HepG2 (cell line): ENCODE results near the gene UBQLN4. TPM values are rescaled to one million over a fixed set of nuclear protein-coding genes. Genes with fewer than 3 reads are reported as not detected.

ENCODE experiments used
- BRF2 ChIP-seq: sonication (generic); formaldehyde crosslinking; IDR thresholded peaks from 2 replicates; pipeline ENCODE4 v1.8.1; 2022; ENCODE audit warnings: mild to moderate bottlenecking, missing genetic modification reagents
- ETS1 ChIP-seq: sonication (generic); formaldehyde crosslinking; IDR thresholded peaks from 2 replicates; pipeline ENCODE4 v1.4.0; 2020; ENCODE audit warnings: missing genetic modification reagents
- GZF1 ChIP-seq: sonication (generic); formaldehyde crosslinking; IDR thresholded peaks from 2 replicates; pipeline ENCODE4 v1.5.1; 2020; ENCODE audit warnings: mild to moderate bottlenecking, missing genetic modification reagents
- IRF9 ChIP-seq: sonication (generic); formaldehyde crosslinking; IDR thresholded peaks from 2 replicates; pipeline ENCODE4 v1.8.0; 2022; ENCODE audit warnings: missing genetic modification reagents, mild to moderate bottlenecking, borderline replicate concordance
- LCORL ChIP-seq, 2 experiments: fragments of 450-650 bp in 1 of 2; sonication (generic) in 1 of 2; formaldehyde crosslinking in 1 of 2; IDR thresholded peaks; 2 replicates each; pipeline versions ENCODE4 v1.5.0 to v1.6.1; 2017 to 2020; ENCODE audit warnings: antibody characterized with exemption in 1 of 2, missing genetic modification reagents in 1 of 2
- MXD1 ChIP-seq: sonication (generic); formaldehyde crosslinking; IDR thresholded peaks from 2 replicates; pipeline ENCODE4 v1.4.0; 2020; ENCODE audit warnings: mild to moderate bottlenecking, missing genetic modification reagents
- NCOR1 ChIP-seq: fragments of 200-600 bp; sonication (generic); IDR thresholded peaks from 2 replicates; pipeline ENCODE4 v1.7.0; 2017; ENCODE audit warnings: antibody characterized with exemption, low read length, borderline replicate concordance
- NFE2L1 ChIP-seq: sonication (generic); formaldehyde crosslinking; IDR thresholded peaks from 2 replicates; pipeline ENCODE4 v1.4.0; 2020; ENCODE audit warnings: missing genetic modification reagents, mild to moderate bottlenecking, borderline replicate concordance
- RBAK ChIP-seq: sonication (generic); formaldehyde crosslinking; IDR thresholded peaks from 2 replicates; pipeline ENCODE4 v1.5.1; 2020; ENCODE audit warnings: mild to moderate bottlenecking, missing genetic modification reagents
- RFX1 ChIP-seq: fragments of 450-650 bp; IDR thresholded peaks from 2 replicates; pipeline ENCODE4 v1.6.1; 2017
- THRA ChIP-seq: sonication (generic); formaldehyde crosslinking; IDR thresholded peaks from 2 replicates; pipeline ENCODE4 v1.4.0; 2020; ENCODE audit warnings: missing genetic modification reagents, borderline replicate concordance
- UBTF ChIP-seq: sonication (generic); formaldehyde crosslinking; IDR thresholded peaks from 2 replicates; pipeline ENCODE4 v1.4.0; 2020; ENCODE audit warnings: mild to moderate bottlenecking, missing genetic modification reagents
- ZIK1 ChIP-seq: sonication (generic); formaldehyde crosslinking; IDR thresholded peaks from 2 replicates; pipeline ENCODE4 v1.5.0; 2020; ENCODE audit warnings: mild to moderate bottlenecking, low read depth, missing genetic modification reagents, borderline replicate concordance
- ZNF160 ChIP-seq: sonication (generic); formaldehyde crosslinking; IDR thresholded peaks from 2 replicates; pipeline ENCODE4 v1.8.0; 2022; ENCODE audit warnings: mild to moderate bottlenecking, inconsistent platforms, missing genetic modification reagents
- ZNF275 ChIP-seq: sonication (generic); formaldehyde crosslinking; IDR thresholded peaks from 2 replicates; pipeline ENCODE4 v1.8.0; 2022; ENCODE audit warnings: missing genetic modification reagents, mild to moderate bottlenecking, inconsistent platforms, borderline replicate concordance
- ZNF496 ChIP-seq: sonication (generic); formaldehyde crosslinking; IDR thresholded peaks from 2 replicates; pipeline ENCODE4 v1.8.1; 2023; ENCODE audit warnings: mild to moderate bottlenecking, moderate library complexity, missing genetic modification reagents; ENCODE audit not compliant: insufficient replicate concordance
- ZNF788 ChIP-seq: sonication (generic); formaldehyde crosslinking; IDR thresholded peaks from 2 replicates; pipeline ENCODE4 v1.5.0; 2020; ENCODE audit warnings: mild to moderate bottlenecking, missing genetic modification reagents, borderline replicate concordance
- polyA plus RNA-seq, 8 experiments: library from polyadenylated mRNA; depleted of rRNA in 3 of 8; stranded (reverse) in 7 of 8; unstranded in 1 of 8; fragments of >200 nt; fragmentation: Illumina TruSeq in 4 of 8; extraction: Trizol in 4 of 8; gene quantifications; 2 replicates each; pipeline versions ENCODE4 v1.2.1 to v1.2.3, GENCODE V29; 2011 to 2016; ENCODE audit warnings: low read depth in 4 of 8, missing spikeins in 1 of 8, mixed read lengths in 1 of 8; ENCODE audit not compliant: insufficient read depth in 1 of 8
- total RNA-seq, 5 experiments: library from RNA; depleted of rRNA; stranded (reverse); fragments of >200 nt; fragmentation: Illumina TruSeq; extraction: Trizol; gene quantifications; 2 replicates each; pipeline ENCODE4 v1.2.3, GENCODE V29; 2016; ENCODE audit warnings: low read depth in 1 of 5

Gene UBQLN4
- total and polyA plus RNA-seq, 2 of the 13 experiments (the other 11 are each of a cell fraction or from before 2014, with no cell fraction given), result 31.5 to 39.8 TPM

GRCh38 chr1:156054500-156055280 is 1.1 kb upstream of the UBQLN4 start, which contains the start of gene LAMTOR2 (continued):
- no peak for TF ChIP-seq MXD1 (CRISPR knock-in tag)
- peak; percentile 49; the same call in 1 of the 2 replicates for TF ChIP-seq THRA
- TF ChIP-seq ZNF788 (CRISPR knock-in tag), result peak; percentile 93; the same call in 1 of the 2 replicates
- TF ChIP-seq LCORL (IDR thresholded peaks at IDR 0.05), result no peak
- peak; percentile 90 for TF ChIP-seq LCORL (CRISPR knock-in tag; IDR thresholded peaks at IDR 0.05)
- TF ChIP-seq BRF2 (CRISPR knock-in tag), result peak; percentile 61; the same call in 1 of the 2 replicates
- TF ChIP-seq ZNF160, result no peak
- TF ChIP-seq IRF9 (CRISPR knock-in tag), result 0 out of 2 replicates have a peak, but pooled peaks have one; percentile 41
- TF ChIP-seq ZIK1 (CRISPR knock-in tag), result peak; percentile 93; the same call in 1 of the 2 replicates
- TF ChIP-seq UBTF, result peak; percentile 80
- TF ChIP-seq ZNF496, result no peak
- no peak for TF ChIP-seq NCOR1
- peak; percentile 74; the same call in 1 of the 2 replicates for TF ChIP-seq ZNF275 (CRISPR knock-in tag)
- TF ChIP-seq RBAK (CRISPR knock-in tag), result no peak
- no peak for TF ChIP-seq ETS1
- TF ChIP-seq GZF1 (CRISPR knock-in tag), result no peak
- TF ChIP-seq RFX1, result no peak
- no peak for TF ChIP-seq NFE2L1 (CRISPR knock-in tag)
